ENCODE measurements around the gene REPS1.
"Not testable (repeated sequence)": the region's sequence is repeated elsewhere in the genome, so short reads cannot be mapped to it uniquely, and the experiment has no call there.

REPS1 gene

DNA sequence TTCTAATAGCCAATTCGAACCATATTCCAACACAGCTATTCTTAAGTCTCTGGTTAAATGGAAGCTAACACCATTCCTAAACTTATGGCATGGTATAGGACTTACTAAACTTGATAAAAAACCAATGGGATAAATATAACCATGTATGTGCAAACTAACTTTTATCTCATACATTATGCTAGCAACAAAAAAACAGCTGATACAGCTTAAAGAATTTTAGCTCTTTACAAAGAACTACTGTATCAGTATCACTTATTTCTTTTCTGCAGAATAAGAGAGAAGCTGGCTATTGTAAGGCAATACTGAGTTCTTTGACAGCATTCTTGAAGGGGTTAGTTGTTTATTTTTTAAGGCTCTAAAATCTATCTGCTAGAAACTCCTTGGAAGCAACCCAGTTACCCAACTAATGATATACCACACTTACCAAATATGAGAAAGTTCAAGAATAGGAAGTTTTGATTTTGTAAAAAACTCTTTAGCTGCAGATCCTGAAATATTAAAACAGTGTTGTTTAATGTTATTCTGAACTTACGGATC is 44.9 kb downstream of the REPS1 start:
- POLR2A ChIA-PET: interaction anchor here (0.6 kb wide), 1 partner anchor 305 kb away, joined by 8 read pairs; no protein-coding TSS in a partner anchor
- DNase-seq: no peak
- CTCF ChIA-PET: interaction anchor here (1.5 kb wide), 1 partner anchor 13 kb away, joined by 4 read pairs; no protein-coding TSS in a partner anchor

DNA sequence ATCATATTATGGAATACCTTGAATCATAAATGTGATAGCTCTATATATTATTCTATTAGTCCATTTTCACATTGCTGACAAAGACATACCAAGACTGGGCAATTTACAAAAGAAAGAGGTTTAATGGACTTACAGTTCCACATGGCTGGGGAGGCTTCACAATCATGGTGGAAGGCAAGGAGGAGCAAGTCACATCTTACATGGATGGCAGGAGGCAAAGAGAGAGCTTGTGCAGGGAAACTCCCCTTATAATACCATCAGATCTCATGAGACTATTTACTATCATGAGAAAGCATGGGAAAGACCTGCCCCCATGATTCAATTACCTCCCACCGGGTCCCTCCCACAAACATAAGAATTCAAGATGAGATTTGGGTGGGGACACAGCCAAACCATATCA is 51.2 kb downstream of the REPS1 start:
- H3K9me3 ChIP-seq (ENCODE audit: control extremely low read depth in 1 of 5, control insufficient read depth in 4 of 5, insufficient read depth in 2 of 5, low read depth in 1 of 5, low read length in 4 of 5); POLR2A ChIA-PET; DNase-seq; H3K4me3 ChIP-seq (ENCODE audit: control insufficient read depth in 1 of 7, extremely low read depth in 1 of 7, insufficient read depth in 4 of 7, low read depth in 2 of 7, low read length in 6 of 7); CTCF ChIA-PET; H3K27me3 ChIP-seq (replicated peaks in 2 of 5; ENCODE audit: control insufficient read depth in 4 of 5, insufficient read depth in 5 of 5, low read length in 4 of 5); H3K27ac ChIP-seq (ENCODE audit: insufficient read depth in 1 of 2, low read depth in 1 of 2, low read length in 2 of 2, poor library complexity in 1 of 2, severe bottlenecking in 2 of 2); H3K4me1 ChIP-seq (ENCODE audit: control extremely low read depth in 1 of 4, control insufficient read depth in 4 of 4, insufficient read depth in 4 of 4, low read length in 3 of 4): not testable (repeated sequence)
- H3K36me3 ChIP-seq (ENCODE audit: control insufficient read depth in 4 of 4, insufficient read depth in 4 of 4, low read length in 3 of 4): peaks cover 15 to 36% (median 29%) of the 10 kb centered on the region in 4 experiments
- no CpG with 5 or more reads among the region's 1 CpG for WGBS (ENCODE audit: insufficient coverage)

More for the DNA sequence above, 44.9 kb downstream of the REPS1 start:
- H3K27ac ChIP-seq (ENCODE audit: insufficient read depth in 1 of 2, low read depth in 1 of 2, low read length in 2 of 2, poor library complexity in 1 of 2, severe bottlenecking in 2 of 2): no peak overlapping the region
- H3K4me1 ChIP-seq (ENCODE audit: control extremely low read depth in 1 of 4, control insufficient read depth in 4 of 4, insufficient read depth in 4 of 4, low read length in 3 of 4): peaks cover 0 to 6% (median 0%) of the 10 kb centered on the region in 4 experiments
- peaks cover 12 to 34% (median 24%) of the 10 kb centered on the region in 4 experiments for H3K36me3 ChIP-seq (ENCODE audit: control insufficient read depth in 4 of 4, insufficient read depth in 4 of 4, low read length in 3 of 4)
- H3K9me3 ChIP-seq (ENCODE audit: control extremely low read depth in 1 of 5, control insufficient read depth in 4 of 5, insufficient read depth in 2 of 5, low read depth in 1 of 5, low read length in 4 of 5): no peaks in the 10 kb centered on the region
- no peak overlapping the region for H3K4me3 ChIP-seq (ENCODE audit: control insufficient read depth in 1 of 7, extremely low read depth in 1 of 7, insufficient read depth in 4 of 7, low read depth in 2 of 7, low read length in 6 of 7)
- WGBS (ENCODE audit: insufficient coverage): no CpG with 5 or more reads among the region's 2 CpGs
- no peaks in the 10 kb centered on the region for H3K27me3 ChIP-seq (replicated peaks in 2 of 5; ENCODE audit: control insufficient read depth in 4 of 5, insufficient read depth in 5 of 5, low read length in 4 of 5)

GRCh38 chr6:138931660-138932059 is 56.4 kb downstream of the REPS1 start:
- Histone ChIP-seq H3K27ac (ENCODE audit: insufficient read depth in 1 of 2, low read depth in 1 of 2, low read length in 2 of 2, poor library complexity in 1 of 2, severe bottlenecking in 2 of 2) (no peak overlapping the region), H3K27me3 (replicated peaks in 2 of 5; ENCODE audit: control insufficient read depth in 4 of 5, insufficient read depth in 5 of 5, low read length in 4 of 5) (no peaks in the 10 kb centered on the region), H3K4me1 (ENCODE audit: control extremely low read depth in 1 of 4, control insufficient read depth in 4 of 4, insufficient read depth in 4 of 4, low read length in 3 of 4) (peaks cover 0 to 4% (median 0%) of the 10 kb centered on the region in 4 experiments), H3K4me3 (ENCODE audit: control insufficient read depth in 1 of 7, extremely low read depth in 1 of 7, insufficient read depth in 4 of 7, low read depth in 2 of 7, low read length in 6 of 7) (no peak overlapping the region), H3K9me3 (ENCODE audit: control extremely low read depth in 1 of 5, control insufficient read depth in 4 of 5, insufficient read depth in 2 of 5, low read depth in 1 of 5, low read length in 4 of 5) (no peaks in the 10 kb centered on the region), H3K36me3 (ENCODE audit: control insufficient read depth in 4 of 4, insufficient read depth in 4 of 4, low read length in 3 of 4) (peaks cover 9 to 32% (median 16%) of the 10 kb centered on the region in 4 experiments)
- ChIA-PET CTCF (interaction anchor here (1.4 to 1.5 kb wide), 2 partner anchors 11 to 33 kb away, joined by 3 to 4 read pairs; no protein-coding TSS in a partner anchor), POLR2A (interaction anchor here (0.7 kb wide), 1 partner anchor 60 kb away, joined by 3 read pairs; no protein-coding TSS in a partner anchor)
- DNase-seq: no peak
- no CpG with 5 or more reads among the region's 1 CpG for WGBS (ENCODE audit: insufficient coverage)

- POLR2A ChIA-PET: no interaction called here
- H3K9me3 ChIP-seq (ENCODE audit: control extremely low read depth in 1 of 5, control insufficient read depth in 4 of 5, insufficient read depth in 2 of 5, low read depth in 1 of 5, low read length in 4 of 5): no peaks in the 10 kb centered on the region
Observed at GRCh38 chr6:138926579-138926978, 61.5 kb downstream of the REPS1 start.

DNA sequence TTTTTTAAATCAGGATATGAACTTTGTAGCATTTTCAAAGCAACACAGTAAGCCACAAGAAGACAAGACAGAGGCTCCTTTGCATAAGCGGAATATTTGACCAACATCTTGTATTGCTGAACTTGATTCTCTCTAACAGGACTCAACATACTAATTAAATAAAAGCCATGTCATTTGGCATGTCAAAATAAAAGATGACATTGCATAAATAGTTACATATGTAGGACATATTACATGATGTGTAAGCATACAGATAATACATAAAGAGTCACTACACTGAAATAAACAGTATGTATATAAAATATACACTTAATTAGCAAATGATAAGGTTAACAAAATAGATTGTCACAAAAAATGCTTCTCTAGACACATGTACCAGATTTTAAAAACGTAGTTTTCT is 62.2 kb downstream of the REPS1 start:
- CTCF ChIA-PET: no interaction called here
- no peaks in the 10 kb centered on the region for H3K4me1 ChIP-seq (ENCODE audit: control extremely low read depth in 1 of 4, control insufficient read depth in 4 of 4, insufficient read depth in 4 of 4, low read length in 3 of 4)
- H3K36me3 ChIP-seq (ENCODE audit: control insufficient read depth in 4 of 4, insufficient read depth in 4 of 4, low read length in 3 of 4): peaks cover 9 to 31% (median 11%) of the 10 kb centered on the region in 4 experiments
- no peak for DNase-seq
- no peak overlapping the region for H3K4me3 ChIP-seq (ENCODE audit: control insufficient read depth in 1 of 7, extremely low read depth in 1 of 7, insufficient read depth in 4 of 7, low read depth in 2 of 7, low read length in 6 of 7)
- H3K9me3 ChIP-seq (ENCODE audit: control extremely low read depth in 1 of 5, control insufficient read depth in 4 of 5, insufficient read depth in 2 of 5, low read depth in 1 of 5, low read length in 4 of 5): no peaks in the 10 kb centered on the region
- no peaks in the 10 kb centered on the region for H3K27me3 ChIP-seq (replicated peaks in 2 of 5; ENCODE audit: control insufficient read depth in 4 of 5, insufficient read depth in 5 of 5, low read length in 4 of 5)
- WGBS (ENCODE audit: insufficient coverage): no CpG with 5 or more reads among the region's 2 CpGs
- POLR2A ChIA-PET: no interaction called here
- H3K27ac ChIP-seq (ENCODE audit: insufficient read depth in 1 of 2, low read depth in 1 of 2, low read length in 2 of 2, poor library complexity in 1 of 2, severe bottlenecking in 2 of 2): no peak overlapping the region

More at GRCh38 chr6:138926579-138926978, 61.5 kb downstream of the REPS1 start:
- H3K4me3 ChIP-seq (ENCODE audit: control insufficient read depth in 1 of 7, extremely low read depth in 1 of 7, insufficient read depth in 4 of 7, low read depth in 2 of 7, low read length in 6 of 7): no peak overlapping the region
- no CpG with 5 or more reads among the region's 3 CpGs for WGBS (ENCODE audit: insufficient coverage)
- H3K27ac ChIP-seq (ENCODE audit: insufficient read depth in 1 of 2, low read depth in 1 of 2, low read length in 2 of 2, poor library complexity in 1 of 2, severe bottlenecking in 2 of 2): no peak overlapping the region
- CTCF ChIA-PET: no interaction called here
- no peak for DNase-seq
- no peaks in the 10 kb centered on the region for H3K27me3 ChIP-seq (replicated peaks in 2 of 5; ENCODE audit: control insufficient read depth in 4 of 5, insufficient read depth in 5 of 5, low read length in 4 of 5)
- H3K4me1 ChIP-seq (ENCODE audit: control extremely low read depth in 1 of 4, control insufficient read depth in 4 of 4, insufficient read depth in 4 of 4, low read length in 3 of 4): no peaks in the 10 kb centered on the region
- H3K36me3 ChIP-seq (ENCODE audit: control insufficient read depth in 4 of 4, insufficient read depth in 4 of 4, low read length in 3 of 4): peaks cover 7 to 26% (median 11%) of the 10 kb centered on the region in 4 experiments

DNA sequence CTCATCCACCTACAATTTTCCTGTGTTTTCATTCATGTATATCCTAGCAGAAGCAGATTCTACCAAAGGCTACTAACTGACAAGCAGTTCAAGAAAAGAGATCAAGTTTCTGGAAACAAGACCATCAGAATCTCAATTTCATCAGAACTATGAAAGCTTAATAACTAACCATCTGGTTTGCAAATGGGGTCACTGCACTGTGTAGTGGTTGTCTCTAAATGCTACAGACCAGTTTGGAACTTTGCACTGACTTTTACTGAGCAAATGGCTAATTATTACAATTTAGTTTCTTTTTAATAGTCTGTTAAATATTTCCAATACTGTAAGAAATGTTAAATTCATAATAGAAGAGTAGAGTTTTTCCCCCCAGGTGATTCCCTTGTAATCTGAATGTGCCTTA is 64.5 kb downstream of the REPS1 start:
- no peak for DNase-seq
- H3K4me3 ChIP-seq (ENCODE audit: control insufficient read depth in 1 of 7, extremely low read depth in 1 of 7, insufficient read depth in 4 of 7, low read depth in 2 of 7, low read length in 6 of 7): no peak overlapping the region
- ChIA-PET POLR2A (no interaction called here), CTCF (no interaction called here)
- H3K27me3 ChIP-seq (replicated peaks in 2 of 5; ENCODE audit: control insufficient read depth in 4 of 5, insufficient read depth in 5 of 5, low read length in 4 of 5): no peaks in the 10 kb centered on the region
- no peaks in the 10 kb centered on the region for H3K4me1 ChIP-seq (ENCODE audit: control extremely low read depth in 1 of 4, control insufficient read depth in 4 of 4, insufficient read depth in 4 of 4, low read length in 3 of 4)
- peaks cover 6 to 34% (median 20%) of the 10 kb centered on the region in 4 experiments for H3K36me3 ChIP-seq (ENCODE audit: control insufficient read depth in 4 of 4, insufficient read depth in 4 of 4, low read length in 3 of 4)
- no peaks in the 10 kb centered on the region for H3K9me3 ChIP-seq (ENCODE audit: control extremely low read depth in 1 of 5, control insufficient read depth in 4 of 5, insufficient read depth in 2 of 5, low read depth in 1 of 5, low read length in 4 of 5)
- no peak overlapping the region for H3K27ac ChIP-seq (ENCODE audit: insufficient read depth in 1 of 2, low read depth in 1 of 2, low read length in 2 of 2, poor library complexity in 1 of 2, severe bottlenecking in 2 of 2)

- no peaks in the 10 kb centered on the region for H3K9me3 ChIP-seq (ENCODE audit: control extremely low read depth in 1 of 5, control insufficient read depth in 4 of 5, insufficient read depth in 2 of 5, low read depth in 1 of 5, low read length in 4 of 5)
- no peaks in the 10 kb centered on the region for H3K4me1 ChIP-seq (ENCODE audit: control extremely low read depth in 1 of 4, control insufficient read depth in 4 of 4, insufficient read depth in 4 of 4, low read length in 3 of 4)
- WGBS (ENCODE audit: insufficient coverage): 100% methylated on average over 1 of the region's 3 CpGs
- H3K36me3 ChIP-seq (ENCODE audit: control insufficient read depth in 4 of 4, insufficient read depth in 4 of 4, low read length in 3 of 4): peaks cover 8 to 44% (median 24%) of the 10 kb centered on the region in 4 experiments
- H3K4me3 ChIP-seq (ENCODE audit: control insufficient read depth in 1 of 7, extremely low read depth in 1 of 7, insufficient read depth in 4 of 7, low read depth in 2 of 7, low read length in 6 of 7): no peak overlapping the region
- CTCF ChIA-PET: interaction anchor here (0.7 to 0.8 kb wide), 2 partner anchors 10 to 105 kb away, joined by 3 read pairs; no protein-coding TSS in a partner anchor
- no peaks in the 10 kb centered on the region for H3K27me3 ChIP-seq (replicated peaks in 2 of 5; ENCODE audit: control insufficient read depth in 4 of 5, insufficient read depth in 5 of 5, low read length in 4 of 5)
- POLR2A ChIA-PET: interaction anchor here (0.8 kb wide), 1 partner anchor 120 kb away, joined by 3 read pairs; no protein-coding TSS in a partner anchor
- DNase-seq: no peak
- H3K27ac ChIP-seq (ENCODE audit: insufficient read depth in 1 of 2, low read depth in 1 of 2, low read length in 2 of 2, poor library complexity in 1 of 2, severe bottlenecking in 2 of 2): no peak overlapping the region
Observed at GRCh38 chr6:138920906-138921305, 67.1 kb downstream of the REPS1 start.

All from common myeloid progenitor, CD34-positive (primary cell).